ENCODE measurements around the gene NOVA2.

DNA sequence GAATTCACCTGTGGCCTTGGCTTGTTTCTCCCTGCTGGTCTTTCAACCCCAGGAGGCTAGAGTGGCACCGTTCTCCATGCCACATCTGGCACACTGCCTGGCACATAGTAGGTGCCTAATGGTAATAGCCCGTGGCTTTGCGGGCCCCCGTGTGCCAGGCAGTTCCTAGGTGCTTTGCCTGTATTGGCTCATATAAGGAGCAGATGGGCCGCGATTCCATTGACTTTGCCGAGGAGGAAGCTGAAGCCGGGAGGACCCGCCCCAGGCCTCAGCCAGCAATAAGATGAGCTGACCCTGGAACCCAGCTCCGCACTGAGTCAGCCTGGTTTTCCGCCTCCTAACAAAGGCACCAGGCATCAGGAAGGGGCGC, 48.4 kb upstream of the NOVA2 start:
- no peak for TF ChIP-seq POLR2A (IDR thresholded peaks at IDR 0.05; ENCODE audit: low read depth, low read length)
- no peak for TF ChIP-seq POLR2AphosphoS5 (IDR thresholded peaks at IDR 0.05; ENCODE audit: low read depth, low read length)
- TF ChIP-seq TAF1 (IDR thresholded peaks at IDR 0.05; ENCODE audit: low read depth, low read length) = no peak
- no peak for TF ChIP-seq SPI1 (IDR thresholded peaks at IDR 0.05; ENCODE audit: low read depth, low read length)
- no peak for TF ChIP-seq PAX5 (IDR thresholded peaks at IDR 0.05; ENCODE audit: insufficient read depth, low read length, severe bottlenecking)
